K562 (cell line): Measurements from ENCODE around the gene LRRC51. TPM values are rescaled to one million over a fixed set of nuclear protein-coding genes. Genes with fewer than 3 reads are reported as not detected.

ENCODE experiments used
- CCAR2 ChIP-seq: fragments of 200-400 bp; formaldehyde crosslinking; IDR thresholded peaks from 2 replicates; pipeline ENCODE4 v1.6.1; 2017; ENCODE audit warnings: mild to moderate bottlenecking, low read depth, low read length
- CTBP1 ChIP-seq: fragments of 450-650 bp; IDR thresholded peaks from 2 replicates; pipeline ENCODE4 v1.6.1; 2016; ENCODE audit warnings: borderline replicate concordance
- EWSR1 ChIP-seq: fragments of 450-650 bp; IDR thresholded peaks from 2 replicates; pipeline ENCODE4 v1.6.1; 2018; ENCODE audit warnings: borderline replicate concordance, mild to moderate bottlenecking, low read depth, moderate library complexity; ENCODE audit not compliant: partially characterized antibody
- GATAD2B ChIP-seq: fragments of 450-650 bp; IDR thresholded peaks from 2 replicates; pipeline ENCODE4 v1.6.1; 2017; ENCODE audit warnings: mild to moderate bottlenecking, borderline replicate concordance
- GTF2F1 ChIP-seq: IDR thresholded peaks from 2 replicates; pipeline ENCODE4 v1.6.1; 2011; ENCODE audit warnings: low read depth, low read length, improper control_type of control experiment
- HDAC2 ChIP-seq: fragments of 450-650 bp; IDR thresholded peaks from 2 replicates; pipeline ENCODE4 v1.6.1; 2016; ENCODE audit warnings: mild to moderate bottlenecking
- JUN ChIP-seq, 2 experiments: sonication (generic) in 1 of 2; formaldehyde crosslinking in 1 of 2; IDR thresholded peaks; 2 replicates each; pipeline versions ENCODE4 v1.6.1 to v1.8.0; 2012 to 2022; ENCODE audit warnings: borderline replicate concordance in 2 of 2, mild to moderate bottlenecking in 2 of 2, improper control_type of control experiment in 1 of 2, low read depth in 1 of 2, low read length in 1 of 2, missing genetic modification reagents in 1 of 2
- NR4A1 ChIP-seq, 2 experiments: fragments of 250-450 bp in 1 of 2; fragments of 450-650 bp in 1 of 2; sonication (Bioruptor Pico) in 1 of 2; IDR thresholded peaks; 2 replicates each; pipeline versions ENCODE4 v1.4.0 to v1.6.1; 2016 to 2020; ENCODE audit warnings: mild to moderate bottlenecking in 2 of 2, missing compliant biosample characterization in 1 of 2, missing genetic modification characterization in 1 of 2, moderate library complexity in 1 of 2
- PRMT5 ChIP-seq: sonication (generic); formaldehyde crosslinking; IDR thresholded peaks from 2 replicates; pipeline ENCODE4 v1.5.0; 2020; ENCODE audit warnings: missing genetic modification reagents
- PTTG1 ChIP-seq: fragments of 450-650 bp; IDR thresholded peaks from 2 replicates; pipeline ENCODE4 v1.6.1; 2016; ENCODE audit warnings: low read depth, mild to moderate bottlenecking, missing genetic modification characterization, missing compliant biosample characterization
- PURB ChIP-seq: sonication (generic); formaldehyde crosslinking; IDR thresholded peaks from 2 replicates; pipeline ENCODE4 v1.9.0; 2021; ENCODE audit warnings: low read depth, mild to moderate bottlenecking, missing genetic modification reagents
- SMAD3 ChIP-seq: fragments of 450-650 bp; formaldehyde crosslinking; conservative IDR thresholded peaks from 2 replicates; pipeline ENCODE4 v1.4.0; 2020; ENCODE audit warnings: mild to moderate bottlenecking
- SNRNP70 ChIP-seq: fragments of 200-400 bp; formaldehyde crosslinking; optimal IDR thresholded peaks from 2 replicates; pipeline ENCODE3; 2017; ENCODE audit warnings: low read depth, low read length
- STAT5B ChIP-seq: fragments of 250-450 bp; sonication (Bioruptor Pico); IDR thresholded peaks from 2 replicates; pipeline ENCODE4 v1.8.0; 2021; ENCODE audit warnings: mild to moderate bottlenecking, inconsistent platforms
- TGIF2 ChIP-seq: sonication (generic); formaldehyde crosslinking; IDR thresholded peaks from 2 replicates; pipeline ENCODE4 v1.8.1; 2022; ENCODE audit warnings: mild to moderate bottlenecking, missing genetic modification reagents, moderate library complexity
- ZBTB1 ChIP-seq: sonication (generic); formaldehyde crosslinking; IDR thresholded peaks from 2 replicates; pipeline ENCODE4 v1.8.1; 2023; ENCODE audit warnings: missing genetic modification reagents, low read depth, mild to moderate bottlenecking, borderline replicate concordance
- ZNF12 ChIP-seq: sonication (generic); formaldehyde crosslinking; IDR thresholded peaks from 2 replicates; pipeline ENCODE4 v1.4.0; 2020; ENCODE audit warnings: mild to moderate bottlenecking, missing genetic modification reagents
- ZSCAN32 ChIP-seq: fragments of 450-650 bp; formaldehyde crosslinking; IDR thresholded peaks from 2 replicates; pipeline ENCODE4 v1.4.0; 2020; ENCODE audit warnings: mild to moderate bottlenecking, moderate library complexity
- polyA plus RNA-seq, 8 experiments: library from polyadenylated mRNA; depleted of rRNA in 4 of 8; stranded (reverse) in 5 of 8; unstranded in 3 of 8; fragments of >200 nt; fragmentation: Nextera tagmentation in 2 of 8; fragmentation: Illumina TruSeq in 1 of 8; extraction: Ambion mirVana in 2 of 8; extraction: Trizol in 1 of 8; gene quantifications; 2 replicates each; pipeline versions ENCODE4 v1.2.1 to v1.2.3, GENCODE V29; 2011 to 2014; ENCODE audit warnings: inconsistent platforms in 1 of 8, missing spikeins in 1 of 8
- total RNA-seq, 7 experiments: library from RNA; depleted of rRNA in 6 of 7; stranded (reverse); fragments of >200 nt in 6 of 7; fragmentation: Illumina TruSeq in 2 of 7; extraction: Trizol in 2 of 7; gene quantifications; 2 replicates each; pipeline versions ENCODE4 v1.2.1 to v1.2.3, GENCODE V29; 2011 to 2021; ENCODE audit warnings: low replicate concordance in 1 of 7
- TF ChIP-seq, protein P1 (sequence below): fragments of 250-450 bp; sonication (Bioruptor Pico); IDR thresholded peaks from 2 replicates; pipeline ENCODE4 v1.5.0; 2021; ENCODE audit warnings: mild to moderate bottlenecking, borderline replicate concordance
- TF ChIP-seq, protein P2 (sequence below): fragments of 250-450 bp; sonication (Bioruptor Pico); IDR thresholded peaks from 2 replicates; pipeline ENCODE4 v1.4.0; 2020; ENCODE audit warnings: mild to moderate bottlenecking
- TF ChIP-seq, protein P3 (sequence below): fragments of 250-450 bp; sonication (Bioruptor Pico); IDR thresholded peaks from 2 replicates; pipeline ENCODE4 v1.8.0; 2021; ENCODE audit warnings: borderline replicate concordance, mild to moderate bottlenecking, moderate library complexity; ENCODE audit not compliant: poor library complexity, severe bottlenecking
- TF ChIP-seq, protein P4 (sequence below): fragments of 450-650 bp; IDR thresholded peaks from 2 replicates; pipeline ENCODE4 v1.6.1; 2016; ENCODE audit warnings: missing biosample characterization, missing genetic modification characterization

The LRRC51 gene
- total and polyA plus RNA-seq, 9 of the 15 experiments (the other 6 are each of a cell fraction or from before 2014, with no cell fraction given) = 4.7 to 10.6 (median 5.6) TPM

DNA sequence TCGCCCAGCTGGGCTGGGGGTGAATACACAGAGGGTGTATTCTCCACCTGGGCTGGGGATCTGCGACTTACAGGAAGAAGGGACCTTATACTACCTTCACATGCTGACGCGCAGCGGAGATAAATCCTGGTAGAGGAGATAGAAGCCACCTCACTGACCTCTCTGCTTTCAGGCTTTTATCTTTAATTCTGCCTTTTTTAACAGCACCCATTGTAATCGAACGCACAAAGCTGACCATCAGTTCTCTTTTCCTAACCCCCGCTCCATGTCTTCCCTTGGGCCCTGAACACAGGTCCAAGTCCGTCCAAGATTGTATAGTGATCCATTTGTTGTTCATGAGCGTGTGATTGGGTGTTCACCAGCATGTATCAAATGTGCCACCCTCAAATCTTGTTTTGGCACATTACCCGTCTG is 23.1 kb downstream of the LRRC51 start (continued):
- no peak for TF ChIP-seq PTTG1 (tag)
- no peak for TF ChIP-seq SMAD3 (CRISPR knock-in tag)
- no peak for TF ChIP-seq CTBP1
- TF ChIP-seq, protein P1, sequence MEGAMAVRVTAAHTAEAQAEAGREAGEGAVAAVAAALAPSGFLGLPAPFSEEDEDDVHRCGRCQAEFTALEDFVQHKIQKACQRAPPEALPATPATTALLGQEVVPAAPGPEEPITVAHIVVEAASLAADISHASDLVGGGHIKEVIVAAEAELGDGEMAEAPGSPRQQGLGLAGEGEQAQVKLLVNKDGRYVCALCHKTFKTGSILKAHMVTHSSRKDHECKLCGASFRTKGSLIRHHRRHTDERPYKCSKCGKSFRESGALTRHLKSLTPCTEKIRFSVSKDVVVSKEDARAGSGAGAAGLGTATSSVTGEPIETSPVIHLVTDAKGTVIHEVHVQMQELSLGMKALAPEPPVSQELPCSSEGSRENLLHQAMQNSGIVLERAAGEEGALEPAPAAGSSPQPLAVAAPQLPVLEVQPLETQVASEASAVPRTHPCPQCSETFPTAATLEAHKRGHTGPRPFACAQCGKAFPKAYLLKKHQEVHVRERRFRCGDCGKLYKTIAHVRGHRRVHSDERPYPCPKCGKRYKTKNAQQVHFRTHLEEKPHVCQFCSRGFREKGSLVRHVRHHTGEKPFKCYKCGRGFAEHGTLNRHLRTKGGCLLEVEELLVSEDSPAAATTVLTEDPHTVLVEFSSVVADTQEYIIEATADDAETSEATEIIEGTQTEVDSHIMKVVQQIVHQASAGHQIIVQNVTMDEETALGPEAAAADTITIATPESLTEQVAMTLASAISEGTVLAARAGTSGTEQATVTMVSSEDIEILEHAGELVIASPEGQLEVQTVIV (CRISPR knock-in tag) = no peak
- TF ChIP-seq ZBTB1 (CRISPR knock-in tag) = no peak
- TF ChIP-seq, protein P2, sequence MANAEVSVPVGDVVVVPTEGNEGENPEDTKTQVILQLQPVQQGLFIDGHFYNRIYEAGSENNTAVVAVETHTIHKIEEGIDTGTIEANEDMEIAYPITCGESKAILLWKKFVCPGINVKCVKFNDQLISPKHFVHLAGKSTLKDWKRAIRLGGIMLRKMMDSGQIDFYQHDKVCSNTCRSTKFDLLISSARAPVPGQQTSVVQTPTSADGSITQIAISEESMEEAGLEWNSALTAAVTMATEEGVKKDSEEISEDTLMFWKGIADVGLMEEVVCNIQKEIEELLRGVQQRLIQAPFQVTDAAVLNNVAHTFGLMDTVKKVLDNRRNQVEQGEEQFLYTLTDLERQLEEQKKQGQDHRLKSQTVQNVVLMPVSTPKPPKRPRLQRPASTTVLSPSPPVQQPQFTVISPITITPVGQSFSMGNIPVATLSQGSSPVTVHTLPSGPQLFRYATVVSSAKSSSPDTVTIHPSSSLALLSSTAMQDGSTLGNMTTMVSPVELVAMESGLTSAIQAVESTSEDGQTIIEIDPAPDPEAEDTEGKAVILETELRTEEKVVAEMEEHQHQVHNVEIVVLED (CRISPR knock-in tag) = no peak
- TF ChIP-seq HDAC2 = peak; percentile 9; the same call in 1 of the 2 replicates
- no peak for TF ChIP-seq NR4A1 (CRISPR knock-in tag; IDR thresholded peaks at IDR 0.05)
- 0 out of 2 replicates have a peak, but pooled peaks have one; percentile 14 for TF ChIP-seq NR4A1 (tag; IDR thresholded peaks at IDR 0.05)
- TF ChIP-seq SNRNP70 = no peak
- no peak for TF ChIP-seq JUN (IDR thresholded peaks at IDR 0.05; ENCODE audit: borderline replicate concordance, low read depth, low read length)
- no peak for TF ChIP-seq JUN (CRISPR knock-in tag; IDR thresholded peaks at IDR 0.05; ENCODE audit: borderline replicate concordance)
- no peak for TF ChIP-seq TGIF2 (CRISPR knock-in tag)
- TF ChIP-seq STAT5B (CRISPR knock-in tag) = no peak
- TF ChIP-seq GTF2F1 = 0 out of 2 replicates have a peak, but pooled peaks have one; percentile 4
- no peak for TF ChIP-seq ZNF12
- TF ChIP-seq ZSCAN32 (CRISPR knock-in tag) = no peak
- TF ChIP-seq GATAD2B = no peak
- TF ChIP-seq, protein P3, sequence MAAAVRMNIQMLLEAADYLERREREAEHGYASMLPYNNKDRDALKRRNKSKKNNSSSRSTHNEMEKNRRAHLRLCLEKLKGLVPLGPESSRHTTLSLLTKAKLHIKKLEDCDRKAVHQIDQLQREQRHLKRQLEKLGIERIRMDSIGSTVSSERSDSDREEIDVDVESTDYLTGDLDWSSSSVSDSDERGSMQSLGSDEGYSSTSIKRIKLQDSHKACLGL (CRISPR knock-in tag) = no peak
- TF ChIP-seq CCAR2 = no peak
- no peak for TF ChIP-seq PURB (CRISPR knock-in tag)
- TF ChIP-seq PRMT5 (CRISPR knock-in tag) = no peak
- TF ChIP-seq, protein P4, sequence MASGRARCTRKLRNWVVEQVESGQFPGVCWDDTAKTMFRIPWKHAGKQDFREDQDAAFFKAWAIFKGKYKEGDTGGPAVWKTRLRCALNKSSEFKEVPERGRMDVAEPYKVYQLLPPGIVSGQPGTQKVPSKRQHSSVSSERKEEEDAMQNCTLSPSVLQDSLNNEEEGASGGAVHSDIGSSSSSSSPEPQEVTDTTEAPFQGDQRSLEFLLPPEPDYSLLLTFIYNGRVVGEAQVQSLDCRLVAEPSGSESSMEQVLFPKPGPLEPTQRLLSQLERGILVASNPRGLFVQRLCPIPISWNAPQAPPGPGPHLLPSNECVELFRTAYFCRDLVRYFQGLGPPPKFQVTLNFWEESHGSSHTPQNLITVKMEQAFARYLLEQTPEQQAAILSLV (tag) = no peak
- TF ChIP-seq EWSR1 = no peak
